COLO668 (cell line): ENCODE measurements around the gene DNASE1L1.

ENCODE experiments used
- DNase-seq: peaks from one replicate; lab custom pipeline; 2025; ENCODE audit not compliant: unreplicated experiment; lab: John Stamatoyannopoulos, UW

Gene DNASE1L1

GRCh38 chrX:154409222-154409871, at the start of gene DNASE1L1:
TSS of gene DNASE1L1 (minus strand) at chrX:154409254. CDS start at chrX:154405568, 3,686 bp downstream.
- no peak for DNase-seq

GRCh38 chrX:154458116-154458953, 49.3 kb upstream of the DNASE1L1 start, which contains the start of gene PLXNA3:
TSS of gene PLXNA3 (plus strand) at chrX:154458281. CDS start at chrX:154460184, 1,903 bp downstream.
- peak; percentile 85 for DNase-seq

- peak; percentile 90 for DNase-seq
Observed at GRCh38 chrX:154457491-154458115, 48.5 kb upstream of the DNASE1L1 start.

GRCh38 chrX:154452823-154453222, 43.8 kb upstream of the DNASE1L1 start:
- DNase-seq: no peak

- DNase-seq: no peak
Observed at GRCh38 chrX:154450312-154450711, 41.3 kb upstream of the DNASE1L1 start.

GRCh38 chrX:154449618-154450017, 40.6 kb upstream of the DNASE1L1 start:
- no peak for DNase-seq

GRCh38 chrX:154448484-154448883, 39.4 kb upstream of the DNASE1L1 start:
- no peak for DNase-seq

- DNase-seq: no peak
Observed at GRCh38 chrX:154446430-154446829, 37.4 kb upstream of the DNASE1L1 start.

GRCh38 chrX:154445776-154446175, 36.7 kb upstream of the DNASE1L1 start:
- DNase-seq: no peak

- DNase-seq: no peak
Observed at GRCh38 chrX:154444755-154445246, 35.7 kb upstream of the DNASE1L1 start.

- peak; percentile 94 for DNase-seq
Observed at GRCh38 chrX:154443992-154444754, 35.1 kb upstream of the DNASE1L1 start, which contains the start of gene FAM50A. TSS of gene FAM50A (plus strand) at chrX:154444141. CDS start at chrX:154444236, 95 bp downstream.

GRCh38 chrX:154443479-154443910, 34.4 kb upstream of the DNASE1L1 start:
- DNase-seq: peak; percentile 24

GRCh38 chrX:154441984-154442707, 33.1 kb upstream of the DNASE1L1 start:
- peak; percentile 11 for DNase-seq

- DNase-seq: no peak
Observed at GRCh38 chrX:154441564-154441963, 32.5 kb upstream of the DNASE1L1 start.

GRCh38 chrX:154440623-154441357, 31.7 kb upstream of the DNASE1L1 start:
- DNase-seq: no peak

GRCh38 chrX:154439841-154440240, 30.8 kb upstream of the DNASE1L1 start:
- no peak for DNase-seq

GRCh38 chrX:154437971-154438893, 29.2 kb upstream of the DNASE1L1 start:
- no peak for DNase-seq
